A673 (cell line): ENCODE results near the gene C11orf21. TPM values are rescaled to one million over a fixed set of nuclear protein-coding genes. Genes with fewer than 3 reads are reported as not detected.

Experiments
- BruUV-seq: library from RNA; stranded (reverse); fragments of 400-500 nt; replicated peaks from 2 replicates; lab custom pipeline; 2021; lab: Mats Ljungman, UMichigan
- CTCF ChIA-PET: fragments of 300-600 bp; sonication (Branson Sonifier 250); formaldehyde crosslinking; loops from one replicate; lab custom pipeline; 2022; ENCODE audit warnings: antibody characterized with exemption; lab: Charles Lee
- POLR2A ChIA-PET: fragments of 300-600 bp; sonication (Branson Sonifier 250); formaldehyde crosslinking; loops from one replicate; lab custom pipeline; 2022; ENCODE audit warnings: antibody characterized with exemption; ENCODE audit not compliant: low non-redundant PET; lab: Charles Lee
- DNase-seq: peaks from one replicate; pipeline ENCODE4 v3.0.0-alpha.2; 2015; ENCODE audit warnings: low spot score
- H3K27ac ChIP-seq: fragments of 200-600 bp; sonication (generic); 2 replicates; pipeline ENCODE4 v1.5.1; 2016; ENCODE audit warnings: mixed run types, low read depth, mild to moderate bottlenecking, mixed read lengths, antibody characterized with exemption, low read length; ENCODE audit not compliant: poor library complexity, severe bottlenecking
- H3K27me3 ChIP-seq: fragments of 200-600 bp; sonication (generic); replicated peaks from 2 replicates; pipeline ENCODE4 v1.6.1; 2017; ENCODE audit warnings: mixed run types, low read depth, mild to moderate bottlenecking, mixed read lengths, antibody characterized with exemption, low read length; ENCODE audit not compliant: insufficient read depth, poor library complexity
- H3K36me3 ChIP-seq: fragments of 200-600 bp; sonication (generic); 2 replicates; pipeline ENCODE4 v1.6.1; 2016; ENCODE audit warnings: mixed run types, mild to moderate bottlenecking, mixed read lengths, antibody characterized with exemption, low read length; ENCODE audit not compliant: insufficient read depth, poor library complexity, severe bottlenecking
- H3K4me1 ChIP-seq: fragments of 200-600 bp; sonication (generic); 2 replicates; pipeline ENCODE4 v1.6.1; 2017; ENCODE audit warnings: mixed run types, mild to moderate bottlenecking, mixed read lengths, antibody characterized with exemption, low read length; ENCODE audit not compliant: insufficient read depth, poor library complexity, severe bottlenecking
- H3K4me3 ChIP-seq: fragments of 200-600 bp; sonication (generic); 2 replicates; pipeline ENCODE4 v1.5.1; 2016; ENCODE audit warnings: low read depth, mixed run types, mild to moderate bottlenecking, mixed read lengths, low read length; ENCODE audit not compliant: poor library complexity, severe bottlenecking
- H3K9me3 ChIP-seq: fragments of 200-600 bp; sonication (generic); 2 replicates; pipeline ENCODE4 v1.6.1; 2016; ENCODE audit warnings: mixed run types, low read depth, mild to moderate bottlenecking, mixed read lengths, antibody characterized with exemption, low read length; ENCODE audit not compliant: poor library complexity, severe bottlenecking
- EZH2 ChIP-seq: fragments of 200-600 bp; sonication (generic); IDR thresholded peaks from 2 replicates; pipeline ENCODE4 v1.6.1; 2017; ENCODE audit warnings: borderline replicate concordance, low read depth, mild to moderate bottlenecking, mixed read lengths, antibody characterized with exemption, low read length; ENCODE audit not compliant: poor library complexity, severe bottlenecking
- intact Hi-C: fragments of 100-400 bp; cut with micrococcal nuclease; formaldehyde crosslinking; loops from one replicate; pipeline ENCODE4 v1.10.0; 2022; ENCODE audit not compliant: unreplicated experiment
- total RNA-seq: library from RNA; stranded (reverse); gene quantifications from 2 replicates; pipeline ENCODE4 v1.2.3, GENCODE V29; 2021
- TF ChIP-seq, protein P1 (sequence below): fragments of 300-800, 200-600 bp; sonication (generic); conservative IDR thresholded peaks from 2 replicates; pipeline ENCODE4 v1.5.1; 2017; ENCODE audit warnings: low read depth, mild to moderate bottlenecking, antibody characterized with exemption, low read length, moderate library complexity, mixed read lengths

The C11orf21 gene
- total RNA-seq, 1 experiment from 2014 or later: not detected

DNA sequence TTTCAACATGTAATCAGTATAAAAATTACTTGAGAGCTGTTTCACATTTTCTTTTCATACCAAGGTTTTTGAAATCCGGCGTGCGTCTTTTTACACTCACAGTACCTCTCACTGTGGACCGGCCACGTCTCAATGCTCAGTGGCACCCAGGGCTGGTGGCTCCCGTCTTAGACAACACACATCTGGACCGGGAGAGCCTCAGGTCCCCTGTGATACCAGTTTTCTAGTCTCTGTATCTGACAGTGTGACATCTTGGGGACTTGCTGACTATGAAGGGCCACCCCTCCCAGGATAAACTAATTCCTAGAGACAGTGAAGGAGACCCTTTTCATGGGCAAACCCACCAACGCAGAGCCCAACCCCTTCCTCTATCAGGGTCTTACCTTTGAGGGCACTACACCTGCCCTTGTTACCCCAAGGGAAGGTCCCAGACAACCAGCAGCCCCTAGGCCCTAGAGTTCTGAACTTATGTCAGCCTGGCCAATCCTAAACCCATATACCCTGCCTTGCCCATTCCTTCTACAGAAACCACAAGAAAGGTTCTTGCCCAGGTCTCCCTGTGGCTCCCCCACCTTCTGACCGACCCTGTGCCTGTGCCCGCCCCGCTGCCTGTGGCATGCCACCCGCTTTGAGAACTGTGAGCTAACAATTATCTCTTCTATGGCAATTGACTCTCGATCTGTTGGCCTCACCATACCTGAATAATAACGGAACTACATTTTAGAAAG lies 25.3 kb downstream of the C11orf21 start:
- DNase-seq: no peak
- H3K27ac ChIP-seq: no peak overlapping the region
- no peaks in the 10 kb centered on the region for H3K36me3 ChIP-seq
- no peaks in the 10 kb centered on the region for H3K9me3 ChIP-seq
- no peaks in the 10 kb centered on the region for H3K4me1 ChIP-seq
- ChIA-PET POLR2A (no interaction called here), CTCF (no interaction called here)
- intact Hi-C loops: no loop called here
- TF ChIP-seq, protein P1, sequence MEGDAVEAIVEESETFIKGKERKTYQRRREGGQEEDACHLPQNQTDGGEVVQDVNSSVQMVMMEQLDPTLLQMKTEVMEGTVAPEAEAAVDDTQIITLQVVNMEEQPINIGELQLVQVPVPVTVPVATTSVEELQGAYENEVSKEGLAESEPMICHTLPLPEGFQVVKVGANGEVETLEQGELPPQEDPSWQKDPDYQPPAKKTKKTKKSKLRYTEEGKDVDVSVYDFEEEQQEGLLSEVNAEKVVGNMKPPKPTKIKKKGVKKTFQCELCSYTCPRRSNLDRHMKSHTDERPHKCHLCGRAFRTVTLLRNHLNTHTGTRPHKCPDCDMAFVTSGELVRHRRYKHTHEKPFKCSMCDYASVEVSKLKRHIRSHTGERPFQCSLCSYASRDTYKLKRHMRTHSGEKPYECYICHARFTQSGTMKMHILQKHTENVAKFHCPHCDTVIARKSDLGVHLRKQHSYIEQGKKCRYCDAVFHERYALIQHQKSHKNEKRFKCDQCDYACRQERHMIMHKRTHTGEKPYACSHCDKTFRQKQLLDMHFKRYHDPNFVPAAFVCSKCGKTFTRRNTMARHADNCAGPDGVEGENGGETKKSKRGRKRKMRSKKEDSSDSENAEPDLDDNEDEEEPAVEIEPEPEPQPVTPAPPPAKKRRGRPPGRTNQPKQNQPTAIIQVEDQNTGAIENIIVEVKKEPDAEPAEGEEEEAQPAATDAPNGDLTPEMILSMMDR: no peak
- no peak for TF ChIP-seq EZH2
- BruUV-seq: no TSS peak
- H3K27me3 ChIP-seq: peaks cover 61% of the 10 kb centered on the region
- H3K4me3 ChIP-seq: no peak overlapping the region

DNA sequence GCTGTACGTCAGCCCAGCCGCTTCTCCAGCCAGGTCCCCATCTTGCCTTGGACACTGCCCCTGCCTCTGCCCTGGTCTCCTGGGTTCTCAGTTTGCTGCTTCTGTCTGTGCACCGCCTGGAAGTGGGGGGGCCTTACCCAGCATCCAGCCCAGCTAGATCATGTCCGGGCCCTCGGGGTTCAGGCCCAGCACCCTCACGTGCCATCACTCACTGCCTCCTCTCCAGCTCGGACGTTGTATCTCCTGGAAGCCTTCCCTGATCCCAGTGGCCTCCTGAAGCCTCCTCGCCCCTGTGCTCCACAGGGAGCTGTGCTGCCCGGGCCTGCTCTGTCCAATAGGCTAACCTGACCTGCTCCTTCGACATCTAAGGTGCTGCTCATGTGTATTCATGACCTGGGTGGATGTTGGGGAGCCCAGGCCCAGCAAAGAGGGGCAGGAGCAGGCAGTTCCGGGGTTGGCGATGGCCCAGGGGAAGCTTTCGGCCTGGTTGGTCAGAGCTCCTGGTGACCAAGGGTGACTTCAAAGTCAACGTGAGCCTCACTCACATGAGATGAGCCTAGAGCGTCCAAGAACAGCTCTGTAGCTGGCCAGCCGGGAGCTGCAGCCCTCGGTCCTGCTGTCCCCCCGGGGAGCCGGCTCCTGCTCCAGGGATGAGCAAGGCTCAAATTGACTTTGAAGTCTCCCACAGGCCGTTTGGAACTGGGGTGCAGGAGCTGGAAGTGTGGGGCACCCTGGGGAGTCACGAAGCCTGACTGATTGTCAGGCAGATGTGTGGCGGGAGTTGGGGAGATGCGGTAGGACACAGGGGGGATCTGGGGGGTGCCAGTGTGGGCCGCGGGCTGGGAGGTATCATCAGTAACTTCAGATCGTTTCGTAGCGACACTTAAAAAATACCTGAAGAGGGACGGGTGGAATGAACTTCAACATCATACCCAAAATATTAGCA lies 26.1 kb downstream of the C11orf21 start:
- intact Hi-C loops: no loop called here
- Histone ChIP-seq H3K4me3 (no peak overlapping the region), H3K27ac (no peak overlapping the region), H3K4me1 (no peaks in the 10 kb centered on the region), H3K27me3 (peaks cover 69% of the 10 kb centered on the region), H3K36me3 (no peaks in the 10 kb centered on the region), H3K9me3 (no peaks in the 10 kb centered on the region)
- no peak for DNase-seq
- no TSS peak for BruUV-seq
- CTCF ChIA-PET: no interaction called here
- POLR2A ChIA-PET: no interaction called here
- TF ChIP-seq EZH2: no peak
- TF ChIP-seq, protein P1: no peak

DNA sequence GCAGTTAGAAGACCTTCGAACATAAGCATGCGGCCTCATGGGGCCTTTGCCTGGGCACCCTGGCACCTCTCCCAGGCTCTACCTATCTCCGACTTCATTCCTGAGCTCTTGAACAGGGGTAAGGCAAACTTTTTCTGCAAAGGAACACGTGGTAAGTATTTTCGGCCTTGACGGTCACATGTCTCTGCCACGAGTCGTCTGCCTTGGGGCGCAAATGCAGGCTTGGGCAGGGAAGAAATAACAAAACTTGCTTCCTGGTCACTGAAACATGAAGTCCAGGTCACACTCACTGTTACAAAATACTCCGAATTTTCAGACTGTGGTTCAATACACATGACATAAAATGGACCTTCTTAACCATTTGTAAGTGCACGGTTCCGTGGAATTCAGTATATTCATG lies 27.9 kb downstream of the C11orf21 start:
- CTCF ChIA-PET: no interaction called here
- H3K27ac ChIP-seq: no peak overlapping the region
- BruUV-seq: no TSS peak
- no peak overlapping the region for H3K4me3 ChIP-seq
- DNase-seq: no peak
- no peaks in the 10 kb centered on the region for H3K9me3 ChIP-seq
- H3K27me3 ChIP-seq: peaks cover 75% of the 10 kb centered on the region
- no peaks in the 10 kb centered on the region for H3K36me3 ChIP-seq
- POLR2A ChIA-PET: no interaction called here
- no peaks in the 10 kb centered on the region for H3K4me1 ChIP-seq
- intact Hi-C loops: no loop called here
- no peak for TF ChIP-seq EZH2
- TF ChIP-seq, protein P1: no peak
